ENCODE measurements around the gene APOL3.
"Not testable (repeated sequence)": the region's sequence is repeated elsewhere in the genome, so short reads cannot be mapped to it uniquely, and the experiment has no call there.

DNA sequence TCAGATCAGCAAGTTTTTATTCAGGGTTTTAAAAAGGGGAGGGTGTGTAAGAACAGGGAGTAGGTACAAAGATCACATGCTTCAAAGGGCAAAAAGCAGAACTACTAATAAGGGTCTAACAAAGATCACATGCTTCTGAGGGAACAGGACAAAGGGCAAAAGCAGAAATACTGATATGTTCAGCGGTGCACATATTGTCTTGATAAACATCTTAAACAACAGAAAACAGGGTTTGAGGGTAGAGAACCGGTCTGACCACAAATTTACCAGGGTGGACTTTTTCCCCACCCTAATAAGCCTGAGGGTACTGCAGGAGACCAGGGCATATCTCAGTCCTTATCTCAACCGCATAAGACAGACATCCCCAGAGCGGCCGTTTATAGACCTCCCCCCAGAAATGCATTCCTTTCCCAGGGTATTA is 48.9 kb upstream of the APOL3 start:
- not testable (repeated sequence) for TF ChIP-seq POLR2A, CTCF (IDR thresholded peaks at IDR 0.05)

Measured in testis (tissue), 2 donors.